NAMALWA (cell line): ENCODE measurements around the gene ITPR2.
"Not testable (repeated sequence)": the region's sequence is repeated elsewhere in the genome, so short reads cannot be mapped to it uniquely, and the experiment has no call there.

ENCODE experiments used
- DNase-seq: peaks from one replicate; pipeline ENCODE4 v3.0.0-alpha.2; 2015; ENCODE audit warnings: low spot score

The ITPR2 gene

DNA sequence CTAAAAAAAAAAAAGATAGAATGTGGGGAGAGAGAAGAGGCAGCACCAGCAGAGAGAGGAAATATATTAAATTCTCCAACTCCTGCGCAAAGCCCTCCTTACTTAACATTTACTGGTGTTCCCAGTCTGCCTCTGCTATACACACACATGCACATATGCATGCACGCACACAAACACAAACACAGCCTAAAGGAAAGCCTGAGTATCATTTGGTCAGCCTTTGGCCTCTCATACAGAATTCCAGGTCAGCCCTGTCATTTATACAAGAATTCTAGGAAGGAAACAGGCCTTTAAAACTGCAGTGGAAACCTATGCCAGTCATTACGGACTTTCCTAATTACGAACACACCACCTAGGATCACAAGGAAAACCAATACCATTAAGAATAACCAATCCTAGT lies 269.4 kb downstream of the ITPR2 start:
- no peak for DNase-seq

DNA sequence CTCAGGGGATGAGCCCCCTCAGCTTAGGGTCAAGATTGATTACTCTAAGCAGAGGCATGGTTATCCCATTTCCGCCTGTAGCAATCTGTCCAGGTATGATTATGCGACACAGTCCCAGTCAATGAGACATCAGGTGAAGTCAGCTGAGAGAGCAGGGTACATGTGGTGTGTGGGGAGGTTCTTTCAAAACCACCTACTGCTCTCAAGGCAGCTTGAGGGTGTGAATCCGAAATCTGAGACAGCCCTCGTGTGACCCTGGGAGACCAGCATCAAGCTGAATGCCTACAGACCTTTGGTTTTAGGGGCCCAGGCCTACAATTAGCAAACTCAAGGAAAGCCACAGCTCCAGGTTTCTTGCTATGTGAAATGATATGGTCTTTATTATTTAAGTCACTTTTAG lies 275.7 kb downstream of the ITPR2 start:
- DNase-seq = no peak

DNA sequence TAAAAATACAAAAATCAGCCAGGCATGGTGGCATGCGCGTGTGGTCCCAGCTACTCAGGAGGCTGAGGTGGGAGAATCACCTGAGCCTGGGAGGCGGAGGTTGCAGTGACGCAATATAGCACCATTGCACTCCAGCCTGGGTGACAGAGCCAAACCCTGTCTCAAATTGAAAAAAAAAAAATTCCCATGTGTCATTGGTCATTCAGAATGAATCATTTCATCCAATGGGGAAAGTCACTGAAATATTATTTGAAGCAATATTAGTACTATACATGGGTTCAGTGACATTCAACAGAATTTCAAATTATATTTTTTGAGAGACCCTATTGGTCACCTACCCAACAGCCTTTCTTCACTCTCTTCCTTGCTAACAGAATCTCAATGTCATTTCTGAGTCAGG lies 276.1 kb downstream of the ITPR2 start:
- no peak for DNase-seq

DNA sequence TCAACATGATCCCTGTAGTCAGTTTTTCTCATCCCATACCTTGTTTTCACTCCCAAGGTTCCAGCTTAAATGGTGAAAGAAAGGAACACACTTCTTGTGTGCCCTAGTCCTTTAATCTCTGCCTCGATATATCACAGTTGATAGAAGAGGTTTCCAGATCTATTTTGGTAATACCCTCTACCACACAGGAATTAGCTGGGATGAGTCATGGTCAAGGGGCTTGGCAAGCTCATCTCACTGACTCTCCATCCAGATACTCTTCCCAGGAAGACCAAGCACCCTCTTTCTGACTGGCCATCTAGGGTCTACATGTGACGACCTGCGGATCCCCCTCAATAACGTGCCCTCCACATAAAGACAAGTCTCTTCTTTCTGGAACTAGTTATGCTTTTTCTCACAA lies 277.9 kb downstream of the ITPR2 start:
- no peak for DNase-seq

DNA sequence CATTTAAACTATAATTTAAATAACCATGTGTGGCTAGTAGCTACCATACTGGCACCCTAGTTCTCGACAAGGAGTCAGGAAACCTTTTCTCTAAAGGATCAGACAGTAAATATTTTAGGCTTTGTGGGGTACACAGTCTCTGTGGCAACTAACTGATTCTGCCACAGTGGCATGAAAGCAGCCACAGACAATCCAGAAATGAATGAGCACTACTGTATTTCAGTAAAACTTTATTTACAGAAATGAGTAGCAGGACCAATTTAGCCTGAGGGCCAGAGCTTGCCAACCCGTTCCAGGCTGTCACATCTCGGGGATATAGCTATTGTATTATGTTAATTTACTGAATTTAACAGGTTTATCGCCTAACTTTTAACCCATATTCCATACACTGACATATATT lies 278.7 kb downstream of the ITPR2 start:
- DNase-seq = no peak

DNA sequence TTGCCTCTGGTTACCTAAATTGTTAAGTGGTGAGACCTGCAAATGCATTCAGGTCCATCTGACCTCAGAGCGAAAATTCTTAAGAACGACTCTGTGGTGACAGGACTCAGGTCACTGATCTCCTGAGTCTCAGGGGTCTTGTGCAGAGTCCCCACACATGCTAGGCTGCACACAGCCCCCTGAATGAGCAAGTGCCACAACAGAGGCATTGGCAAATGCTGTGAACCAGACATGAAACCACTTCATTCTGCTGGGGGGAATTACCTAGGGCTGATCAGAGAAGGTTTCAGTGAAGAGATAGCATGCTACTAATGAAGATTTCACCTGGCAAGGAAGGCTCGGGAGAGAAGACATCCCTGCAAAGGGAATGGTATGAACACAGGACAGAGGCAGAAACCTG lies 281.6 kb downstream of the ITPR2 start:
- no peak for DNase-seq

DNA sequence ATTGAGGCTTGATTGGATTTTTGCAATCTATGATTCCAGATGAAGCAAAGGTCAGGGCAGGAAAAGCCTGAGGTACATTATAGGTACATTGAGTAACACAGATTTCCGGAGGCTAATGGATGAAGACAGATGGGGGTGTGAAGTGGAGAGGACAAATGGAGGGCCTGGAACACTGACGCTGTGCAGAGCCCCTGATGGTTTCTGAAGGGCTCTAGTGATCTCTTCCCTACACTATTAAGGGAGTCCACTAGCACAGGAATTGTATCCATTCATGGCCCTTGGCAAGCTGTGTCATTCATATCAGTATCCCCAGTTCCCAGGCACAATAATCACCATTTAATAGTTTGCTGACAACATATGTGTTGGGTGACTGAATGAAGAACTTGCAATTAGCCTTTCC lies 284.8 kb downstream of the ITPR2 start:
- no peak for DNase-seq

DNA sequence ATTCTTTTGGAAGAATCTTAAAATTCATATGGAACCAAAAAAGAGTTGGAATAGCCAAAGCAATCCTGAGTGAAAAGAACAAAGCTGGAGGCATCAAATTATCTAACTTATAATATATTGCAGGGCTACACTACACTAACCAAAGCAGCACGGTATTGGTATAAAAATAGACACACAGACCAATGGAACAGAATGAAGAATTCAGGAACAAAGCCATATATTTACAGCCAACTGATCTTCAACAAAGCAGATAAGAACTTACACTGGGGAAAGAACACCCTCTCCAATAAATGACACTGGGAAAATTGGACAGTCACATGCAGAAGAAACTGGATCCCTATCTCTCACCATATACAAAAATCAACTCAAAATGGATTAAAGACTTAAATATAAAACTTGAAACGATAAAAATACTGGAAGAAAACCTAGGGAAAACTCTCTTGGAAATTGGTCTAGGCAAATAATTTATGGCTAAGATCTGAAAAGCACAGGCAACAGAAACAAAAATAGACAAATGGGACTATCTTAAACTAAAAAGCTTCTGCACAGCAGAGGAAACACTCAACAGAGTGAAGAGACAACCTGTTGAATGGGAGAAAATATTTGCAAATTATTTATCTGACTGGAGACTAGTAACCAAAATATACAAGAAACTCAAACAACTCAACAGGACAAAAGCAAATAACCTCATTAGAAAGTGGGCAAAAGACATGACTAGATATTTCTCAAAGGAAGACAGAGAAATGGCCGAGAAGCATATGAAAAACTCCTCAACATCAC lies 286.3 kb downstream of the ITPR2 start:
- no peak for DNase-seq

DNA sequence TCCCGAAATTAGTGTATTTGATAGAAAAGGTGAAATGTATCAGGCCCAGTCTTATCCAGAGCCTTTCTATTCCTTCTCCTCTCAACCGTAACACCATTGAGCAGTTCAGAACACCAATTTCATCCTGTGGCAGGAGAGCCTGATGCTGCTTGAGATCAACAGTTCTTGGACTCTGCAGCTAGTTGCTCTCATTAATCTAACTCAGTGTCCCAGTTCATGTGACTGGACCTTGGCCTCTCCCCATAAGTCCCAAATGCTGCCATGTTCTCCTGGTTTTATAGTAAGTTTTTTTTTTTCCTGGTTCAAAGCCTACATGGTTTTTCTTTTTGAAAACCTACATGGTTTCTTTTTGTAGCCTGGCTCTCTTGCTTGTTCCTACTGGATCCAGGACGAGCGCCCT lies 293.9 kb downstream of the ITPR2 start:
- DNase-seq = no peak

DNA sequence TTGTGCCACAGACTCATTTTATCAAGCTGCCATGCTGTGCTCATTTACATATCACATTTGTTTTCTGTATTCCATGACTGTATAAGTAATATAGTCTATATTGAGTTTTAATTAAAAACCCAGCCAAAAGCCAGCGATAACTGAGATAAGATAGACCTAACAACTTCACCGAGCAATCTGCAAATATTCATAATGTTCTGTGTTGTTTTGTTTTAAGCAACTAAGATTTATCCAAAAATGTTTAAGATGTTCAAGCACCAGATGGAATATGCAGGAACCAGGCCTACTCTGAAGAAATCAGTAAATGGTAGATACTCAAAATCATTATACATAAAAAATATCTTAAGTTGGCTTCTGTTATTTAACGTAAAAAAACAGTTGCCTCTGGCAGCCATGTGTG lies 295.3 kb downstream of the ITPR2 start:
- no peak for DNase-seq

DNA sequence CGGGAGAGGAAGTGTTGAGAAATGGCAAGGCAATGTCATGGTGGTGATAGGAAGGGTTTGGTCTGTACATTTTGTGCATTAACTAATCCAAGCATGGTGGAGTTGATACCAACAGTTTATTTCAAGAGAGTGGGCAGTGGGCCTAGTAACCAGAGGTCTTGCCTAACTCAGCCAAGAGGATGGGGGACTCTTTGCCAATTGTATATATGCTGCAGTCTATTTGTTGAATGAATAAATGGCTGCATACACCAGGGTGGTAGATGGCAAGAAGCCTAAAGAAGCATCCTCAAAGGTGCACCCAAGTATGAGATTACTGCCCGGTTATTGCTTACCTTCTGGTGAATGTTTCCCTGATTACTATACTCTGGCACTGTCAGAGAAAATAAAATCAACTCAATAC lies 295.9 kb downstream of the ITPR2 start:
- no peak for DNase-seq

DNA sequence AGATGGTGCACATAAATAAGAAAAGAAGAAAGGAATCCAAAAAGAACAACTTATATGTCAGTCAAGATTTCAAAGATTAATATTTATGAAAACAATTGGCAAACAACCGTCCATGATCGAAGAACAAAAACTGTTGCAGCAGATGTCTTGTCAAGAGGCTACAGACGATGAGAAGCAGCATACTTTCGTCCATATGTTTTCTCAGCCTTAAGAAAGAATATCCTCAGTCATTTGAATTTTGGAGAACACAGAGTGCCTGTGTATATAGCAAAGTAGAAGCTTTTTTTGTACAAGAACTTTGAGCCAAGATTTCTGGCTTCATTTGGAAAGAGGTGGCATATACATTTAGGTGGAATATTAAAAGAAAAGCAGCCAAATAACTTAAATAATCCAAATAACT lies 297.2 kb downstream of the ITPR2 start:
- DNase-seq = no peak

DNA sequence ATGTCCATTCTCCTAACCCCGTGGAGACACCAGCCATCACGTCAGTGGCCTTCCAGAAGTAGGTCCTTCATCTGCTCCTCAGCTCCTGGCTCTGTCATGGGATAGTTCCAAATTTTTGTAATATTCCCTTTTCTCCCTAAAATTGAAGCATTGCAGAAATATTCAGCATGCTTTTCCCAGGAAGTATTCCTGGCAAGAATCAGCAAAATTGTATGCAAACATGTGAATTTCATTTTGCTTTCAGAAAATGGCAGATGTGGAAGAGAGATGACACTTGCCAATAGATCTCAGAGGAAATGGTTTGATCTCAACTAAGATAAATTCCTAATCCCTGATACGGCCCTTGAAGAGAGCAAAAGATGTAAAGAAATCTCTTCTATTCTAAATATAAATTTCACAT lies 298.9 kb downstream of the ITPR2 start:
- no peak for DNase-seq

DNA sequence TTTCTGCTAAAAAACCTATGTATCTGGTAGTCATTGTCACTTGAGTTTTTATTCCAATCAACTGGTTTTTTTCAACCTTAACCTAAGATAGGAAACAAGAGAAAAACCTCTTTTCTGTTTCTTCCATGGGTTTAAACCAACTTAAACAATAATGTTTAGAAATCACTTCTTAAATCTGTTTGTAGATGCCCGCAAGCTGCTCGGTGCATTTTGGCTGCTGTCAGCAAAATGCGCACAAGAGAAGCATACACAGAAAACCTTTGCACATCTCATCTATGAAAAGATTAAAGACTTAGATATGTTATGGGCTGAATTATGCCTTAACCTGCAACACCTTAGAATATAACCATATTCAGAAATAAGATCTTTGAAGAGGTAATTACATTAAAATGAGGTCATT lies 299.8 kb downstream of the ITPR2 start:
- no peak for DNase-seq

DNA sequence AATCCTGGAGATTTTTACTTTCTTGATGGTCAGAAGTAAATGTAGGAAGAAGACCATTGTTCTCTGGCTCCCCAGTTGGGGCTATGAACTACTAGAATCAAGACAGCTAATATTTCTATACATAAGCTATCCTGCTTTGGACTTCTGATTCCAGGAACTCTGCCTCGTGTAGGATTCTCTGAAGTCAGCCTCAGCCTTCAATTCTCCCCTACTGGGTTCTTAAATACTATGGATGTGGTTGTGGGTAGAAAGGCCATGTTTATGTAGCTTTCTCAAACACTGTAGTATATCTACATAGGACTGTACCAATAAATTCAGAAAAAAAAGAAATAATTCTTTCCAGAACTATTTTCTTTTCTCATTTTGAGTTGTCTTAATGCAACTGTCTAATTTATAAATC lies 302.5 kb downstream of the ITPR2 start:
- no peak for DNase-seq

DNA sequence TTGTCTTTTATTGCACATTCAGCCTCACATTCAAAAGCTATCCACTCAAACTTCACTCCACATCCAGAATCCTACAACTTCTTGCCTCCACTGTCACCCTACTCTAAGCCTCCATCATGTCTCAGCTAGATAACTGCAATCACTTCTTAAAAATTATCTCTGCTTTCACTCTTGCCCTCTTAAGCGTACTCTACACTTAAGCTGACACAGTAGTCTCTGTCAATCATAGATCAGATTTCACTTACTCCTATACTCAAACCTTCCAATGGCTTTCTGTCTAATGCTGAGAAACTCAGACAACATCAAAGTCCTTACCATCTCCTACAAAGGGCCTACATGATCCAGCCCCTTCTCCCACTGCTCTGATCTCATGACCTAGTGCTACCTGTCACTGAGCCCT lies 304.1 kb downstream of the ITPR2 start:
- DNase-seq = no peak

DNA sequence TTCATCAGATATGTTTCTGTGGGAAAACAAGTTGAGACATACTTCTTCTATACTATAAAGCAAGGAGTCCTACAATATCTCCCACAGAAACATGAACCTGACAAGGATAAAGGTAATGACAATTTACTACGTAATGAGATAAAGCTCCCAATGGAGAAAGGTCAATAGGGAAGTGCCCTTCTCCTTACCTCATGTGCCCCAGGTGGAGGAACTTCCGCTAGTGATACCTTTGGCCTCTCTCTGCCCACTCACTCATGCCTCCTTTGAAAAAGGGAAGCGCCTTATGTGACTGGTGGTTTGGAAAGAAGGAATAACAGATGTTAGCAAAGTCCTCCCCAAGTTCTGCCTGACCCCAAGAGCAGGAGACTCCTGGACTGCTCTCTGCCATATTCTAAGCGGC lies 305.3 kb downstream of the ITPR2 start:
- DNase-seq = no peak

DNA sequence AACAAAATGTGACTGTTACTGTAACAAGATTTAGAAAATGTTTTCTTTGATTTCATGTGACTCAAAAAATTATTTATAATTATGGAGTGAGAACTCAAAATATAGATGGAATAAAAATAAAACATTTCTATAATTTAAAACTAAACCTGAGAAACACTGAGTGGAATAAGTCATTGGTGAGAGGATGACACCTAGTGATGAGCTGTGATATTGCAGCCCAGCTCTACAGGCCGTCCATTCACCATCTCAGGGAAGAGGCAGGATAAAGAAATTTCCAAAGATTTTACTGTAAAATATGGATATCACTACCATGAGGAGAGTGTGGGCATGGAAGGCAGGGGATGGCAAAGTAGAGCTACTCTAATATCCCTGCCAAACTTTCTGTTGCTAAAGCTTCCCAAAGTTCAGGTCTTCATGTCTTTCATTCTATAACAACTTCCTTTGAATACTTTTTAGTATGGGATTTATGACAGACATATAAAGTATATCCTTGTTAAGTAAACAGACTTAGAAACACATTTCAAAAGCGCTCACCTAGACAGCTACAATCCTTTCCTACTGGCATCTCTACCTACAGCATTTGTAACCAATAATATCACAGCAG lies 308.0 kb downstream of the ITPR2 start:
- DNase-seq = peak; percentile 52

DNA sequence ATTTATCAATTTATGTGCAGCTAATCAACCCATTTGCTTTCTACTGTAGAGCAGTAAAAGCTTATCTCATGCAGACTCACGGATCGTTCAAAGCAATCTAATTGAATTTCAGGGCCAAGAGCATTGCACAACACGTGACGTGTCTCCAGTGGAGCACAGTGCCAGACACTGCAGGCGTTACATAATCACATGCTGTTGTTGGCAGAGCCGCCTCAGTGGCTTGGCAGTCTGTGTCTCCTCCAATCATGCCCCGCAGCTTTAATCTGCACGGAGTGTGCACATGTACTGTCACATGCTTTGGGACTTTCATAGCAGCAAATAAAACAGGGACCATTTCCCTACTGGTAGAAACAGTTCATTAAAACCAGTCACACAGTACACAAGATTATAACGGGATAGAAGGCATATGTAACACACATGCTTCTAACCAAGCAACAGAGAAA lies 309.3 kb downstream of the ITPR2 start:
- DNase-seq = no peak

DNA sequence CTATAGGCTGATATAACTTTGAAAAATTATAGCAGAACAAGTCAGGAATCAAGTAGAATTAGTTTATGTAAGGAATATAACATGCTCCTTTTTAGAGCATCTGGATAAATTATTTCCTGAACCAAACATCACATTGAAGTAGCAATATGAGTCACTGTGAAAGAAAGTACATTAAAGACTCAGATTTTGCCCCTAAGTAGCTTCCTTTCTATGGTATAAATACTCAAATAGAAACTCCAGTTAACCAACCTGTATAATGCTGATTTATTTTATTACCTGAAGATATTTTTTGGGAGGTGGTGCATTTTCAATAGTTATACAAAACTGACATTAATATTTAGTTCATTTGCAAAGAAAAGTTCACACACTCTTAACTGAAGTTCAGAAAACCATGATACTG lies 312.1 kb downstream of the ITPR2 start:
- no peak for DNase-seq

DNA sequence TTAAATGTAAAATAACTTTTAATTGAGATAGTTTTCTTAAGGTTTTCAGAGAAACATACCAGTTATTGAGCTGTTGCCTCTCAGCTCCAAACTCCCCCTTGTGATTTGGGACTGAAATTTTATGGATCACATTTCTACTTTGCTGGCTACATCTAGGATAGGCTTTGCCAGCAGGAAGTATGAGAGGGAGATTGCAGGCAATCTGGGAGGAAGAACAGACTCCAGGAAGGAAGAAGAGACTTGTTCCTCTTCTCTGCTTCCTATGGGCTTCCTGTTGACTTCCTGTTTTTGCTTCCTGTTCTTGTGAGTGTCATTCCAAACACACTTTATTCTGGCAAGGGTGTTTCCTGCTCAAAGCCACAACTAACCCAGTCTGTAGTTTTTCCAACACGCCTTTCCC lies 312.9 kb downstream of the ITPR2 start:
- DNase-seq = no peak

DNA sequence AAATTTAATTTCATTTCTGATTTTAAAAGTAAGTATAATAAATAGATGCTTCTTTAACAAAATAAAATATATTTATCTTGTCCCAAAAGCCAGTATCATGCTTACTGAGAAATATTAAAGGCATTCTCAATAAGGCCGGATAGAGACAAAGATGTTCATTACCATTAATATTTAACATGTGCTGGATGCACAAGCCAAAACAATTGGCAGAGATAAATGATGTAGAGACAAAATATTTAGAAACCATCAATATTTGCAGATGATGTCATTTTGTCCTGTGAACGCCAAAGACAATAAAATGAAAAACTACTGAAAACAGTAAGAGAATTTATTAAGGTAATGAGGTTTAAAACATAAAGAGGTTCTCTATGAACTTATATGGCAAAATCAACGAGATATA lies 313.5 kb downstream of the ITPR2 start:
- no peak for DNase-seq

DNA sequence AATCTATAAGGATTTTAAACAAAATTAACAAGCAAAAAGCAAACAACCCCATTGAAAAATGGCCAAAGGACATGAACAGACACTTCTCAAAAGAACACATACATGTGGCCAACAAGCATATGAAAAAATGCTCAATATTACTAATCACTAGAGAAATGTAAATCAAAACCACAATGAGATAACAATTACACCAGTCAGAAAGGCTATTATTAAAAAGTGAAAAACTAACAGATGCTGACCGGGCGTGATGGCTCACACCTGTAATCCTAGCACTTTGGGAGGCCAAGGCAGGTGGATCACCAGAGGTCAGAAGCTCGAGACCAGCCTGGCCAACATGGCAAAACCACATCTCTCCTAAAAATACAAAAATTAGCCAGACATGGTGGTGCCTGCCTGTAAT lies 315.7 kb downstream of the ITPR2 start:
- not testable (repeated sequence) for DNase-seq

DNA sequence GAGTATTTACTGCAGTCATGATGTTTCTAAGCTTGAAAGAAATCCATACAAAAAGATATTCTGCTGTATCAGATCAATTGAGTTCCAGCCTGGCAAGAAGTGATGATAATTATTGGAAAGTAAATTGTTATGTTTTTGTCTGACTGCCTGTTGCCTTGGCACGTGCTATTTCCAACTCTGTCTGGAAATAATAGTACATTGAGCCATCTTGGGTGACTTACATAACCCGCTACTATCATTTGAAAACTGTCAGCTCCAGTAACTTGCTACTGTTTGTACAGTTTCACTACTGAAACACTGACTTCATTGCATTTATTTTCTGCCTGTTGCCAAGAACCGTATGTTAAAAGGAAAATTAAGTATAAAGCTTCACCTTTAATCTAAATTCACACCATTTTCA lies 318.6 kb downstream of the ITPR2 start:
- DNase-seq = no peak
